ENCODE results near the gene KCNC1. TPM values are rescaled to one million over a fixed set of nuclear protein-coding genes. Genes with fewer than 3 reads are reported as not detected.

Gene KCNC1
- total and polyA plus RNA-seq, 2 of the 13 experiments (the other 11 are each of a cell fraction or from before 2014, with no cell fraction given), result 0.01 to 0.04 TPM

GRCh38 chr11:17697175-17697949 is 37.2 kb upstream of the KCNC1 start:
- BruUV-seq (replicated peaks), result no TSS peak
- TF ChIP-seq MZF1 (CRISPR knock-in tag; IDR thresholded peaks at IDR 0.05; ENCODE audit: borderline replicate concordance) (no peak), YEATS2 (CRISPR knock-in tag; IDR thresholded peaks at IDR 0.05; ENCODE audit: borderline replicate concordance) (no peak), CTCF (CRISPR knock-in tag; IDR thresholded peaks at IDR 0.05) (no peak), ZBTB46 (CRISPR knock-in tag; IDR thresholded peaks at IDR 0.05; ENCODE audit: borderline replicate concordance) (no peak), ZC3H4 (CRISPR knock-in tag; IDR thresholded peaks at IDR 0.05; ENCODE audit: borderline replicate concordance) (no peak), NFYC (CRISPR knock-in tag; IDR thresholded peaks at IDR 0.05) (no peak), ZNF230 (CRISPR knock-in tag; IDR thresholded peaks at IDR 0.05) (no peak), SPEN (CRISPR knock-in tag; IDR thresholded peaks at IDR 0.05; ENCODE audit: low read depth) (no peak), DDIT3 (CRISPR knock-in tag; IDR thresholded peaks at IDR 0.05) (no peak), ZFP62 (CRISPR knock-in tag; IDR thresholded peaks at IDR 0.05) (no peak), ATF6 (CRISPR knock-in tag; conservative IDR thresholded peaks at IDR 0.05) (no peak), SIN3A (IDR thresholded peaks at IDR 0.05; ENCODE audit: borderline replicate concordance, low read depth, low read length) (no peak), ELF1 (CRISPR knock-in tag; IDR thresholded peaks at IDR 0.05) (no peak), ZNF274 (CRISPR knock-in tag; IDR thresholded peaks at IDR 0.05) (no peak)
- TF ChIP-seq, protein P1, sequence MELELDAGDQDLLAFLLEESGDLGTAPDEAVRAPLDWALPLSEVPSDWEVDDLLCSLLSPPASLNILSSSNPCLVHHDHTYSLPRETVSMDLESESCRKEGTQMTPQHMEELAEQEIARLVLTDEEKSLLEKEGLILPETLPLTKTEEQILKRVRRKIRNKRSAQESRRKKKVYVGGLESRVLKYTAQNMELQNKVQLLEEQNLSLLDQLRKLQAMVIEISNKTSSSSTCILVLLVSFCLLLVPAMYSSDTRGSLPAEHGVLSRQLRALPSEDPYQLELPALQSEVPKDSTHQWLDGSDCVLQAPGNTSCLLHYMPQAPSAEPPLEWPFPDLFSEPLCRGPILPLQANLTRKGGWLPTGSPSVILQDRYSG (CRISPR knock-in tag; IDR thresholded peaks at IDR 0.05), result no peak
- TF ChIP-seq, protein P2, sequence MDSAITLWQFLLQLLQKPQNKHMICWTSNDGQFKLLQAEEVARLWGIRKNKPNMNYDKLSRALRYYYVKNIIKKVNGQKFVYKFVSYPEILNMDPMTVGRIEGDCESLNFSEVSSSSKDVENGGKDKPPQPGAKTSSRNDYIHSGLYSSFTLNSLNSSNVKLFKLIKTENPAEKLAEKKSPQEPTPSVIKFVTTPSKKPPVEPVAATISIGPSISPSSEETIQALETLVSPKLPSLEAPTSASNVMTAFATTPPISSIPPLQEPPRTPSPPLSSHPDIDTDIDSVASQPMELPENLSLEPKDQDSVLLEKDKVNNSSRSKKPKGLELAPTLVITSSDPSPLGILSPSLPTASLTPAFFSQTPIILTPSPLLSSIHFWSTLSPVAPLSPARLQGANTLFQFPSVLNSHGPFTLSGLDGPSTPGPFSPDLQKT (CRISPR knock-in tag; IDR thresholded peaks at IDR 0.05; ENCODE audit: borderline replicate concordance), result no peak

More at GRCh38 chr11:17697175-17697949, 37.2 kb upstream of the KCNC1 start:
- DNase-seq (ENCODE audit: low spot score) (no peak), ATAC-seq (no peak), FAIRE-seq (no peak)
- Histone ChIP-seq H3K4me2 (ENCODE audit: low read depth, low read length) (no peak overlapping the region), H2AFZ (ENCODE audit: low read length) (no peak overlapping the region), H3K4me3 (replicated peaks in 1 of 3; ENCODE audit: insufficient read depth in 1 of 3, low read depth in 2 of 3, low read length in 3 of 3) (no peak overlapping the region), H3K27ac (ENCODE audit: extremely low read length, insufficient read depth, low read length) (no peak overlapping the region), H3K36me3 (replicated peaks in 1 of 2; ENCODE audit: control insufficient read depth in 1 of 2, insufficient read depth in 2 of 2, low read length in 2 of 2) (no peaks in the 10 kb centered on the region), H3K9me3 (ENCODE audit: low read length) (no peaks in the 10 kb centered on the region), H3K79me2 (ENCODE audit: insufficient read depth, low read length) (no peaks in the 10 kb centered on the region), H3K27me3 (ENCODE audit: control insufficient read depth in 1 of 2, insufficient read depth in 2 of 2, low read length in 2 of 2) (peaks cover 10 to 46% of the 10 kb centered on the region in 2 experiments), H4K20me1 (ENCODE audit: insufficient read depth, low read length) (no peaks in the 10 kb centered on the region), H3K4me1 (ENCODE audit: insufficient read depth, low read length) (no peaks in the 10 kb centered on the region), H3K9ac (ENCODE audit: insufficient read depth, low read depth, low read length) (no peak overlapping the region)
- 14% methylated on average over 6 of the region's 6 CpGs for WGBS (ENCODE audit: low lambda C conversion rate)
- in situ Hi-C loops (cut with HindIII; ENCODE audit: extremely low pct_ligation_motif_present, low pct_unique_long_range_greater_than_20kb) (no loop called here), intact Hi-C loops (cut with micrococcal nuclease; ENCODE audit: unreplicated experiment) (no loop called here)
- POLR2A ChIA-PET, result no interaction called here
- CTCF ChIA-PET (ENCODE audit: low intra/inter-chr PET ratio, low total read pairs), result no interaction called here

Data from HepG2 (cell line).